EH (cell line): Measurements from ENCODE around the gene CNTN3.

Experiments used
- DNase-seq: peaks from one replicate; pipeline ENCODE4 v3.0.0-alpha.2; 2015; ENCODE audit warnings: low read depth

The CNTN3 gene

DNA sequence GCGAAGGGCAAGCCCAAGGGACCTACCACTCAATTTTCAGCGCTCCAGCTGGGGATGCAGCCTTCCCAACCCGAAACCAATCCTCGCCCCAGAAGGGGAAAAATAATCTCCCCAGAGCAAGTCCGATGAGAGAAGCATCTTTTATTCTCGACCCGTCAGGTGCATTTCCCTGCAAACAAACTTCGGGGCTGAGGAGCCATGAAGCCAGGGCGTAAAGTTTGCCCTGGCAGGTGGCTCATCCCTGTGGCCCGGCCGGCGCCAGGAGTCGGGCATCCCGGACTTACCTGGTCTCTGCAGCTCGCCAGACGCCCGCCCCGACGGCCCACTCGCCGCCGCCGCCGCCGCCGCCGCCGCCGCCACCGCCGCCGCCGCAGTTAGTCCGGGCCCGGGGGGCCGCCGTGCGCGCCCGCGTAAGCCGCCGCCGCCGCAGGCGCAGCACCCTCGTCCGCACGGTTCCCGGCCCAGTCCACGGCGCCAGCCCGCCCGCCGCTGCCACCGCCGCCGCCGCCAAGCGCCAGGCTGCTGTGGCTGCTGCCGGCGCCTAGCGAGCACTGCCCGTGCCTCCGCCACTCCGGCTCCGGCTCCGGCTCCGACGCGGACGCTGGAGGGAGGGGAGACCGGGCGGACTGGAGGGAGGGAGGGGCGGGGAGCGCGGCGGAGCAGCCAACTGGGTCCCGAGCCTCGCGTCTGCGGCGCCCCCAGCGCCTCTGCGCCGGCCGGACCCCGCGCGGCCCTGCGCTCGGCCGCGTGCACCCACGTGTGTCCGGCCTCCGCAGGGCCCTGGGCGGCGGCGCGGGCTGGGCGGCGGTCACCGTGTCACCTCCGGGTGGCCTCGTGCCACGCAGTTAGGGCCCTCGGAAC is at the start of gene CNTN3:
Gene CNTN3 (minus strand): TSS at position 553 of the 861 bp plus-strand sequence. CDS start 93,547 bp downstream, outside the sequence.
- DNase-seq, result peak; percentile 41

DNA sequence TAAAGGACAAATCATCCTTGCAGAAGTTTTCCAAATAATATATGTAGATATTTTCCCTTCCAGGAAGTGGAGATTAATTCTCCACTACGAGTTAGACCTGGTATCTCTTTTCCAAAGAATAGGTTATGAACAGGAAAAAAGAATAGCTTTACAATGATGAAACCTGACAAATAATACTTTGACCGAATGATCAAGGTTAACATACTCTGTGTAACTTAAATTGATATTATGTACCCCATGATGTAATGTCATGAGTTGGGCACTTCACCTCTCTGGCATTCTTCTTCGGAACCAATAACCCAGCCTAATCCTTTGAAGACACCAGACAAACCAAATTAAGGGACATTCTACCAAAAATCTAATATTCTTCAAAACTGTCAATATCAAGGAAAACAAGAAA is 48.7 kb upstream of the CNTN3 start:
- DNase-seq, result no peak

DNA sequence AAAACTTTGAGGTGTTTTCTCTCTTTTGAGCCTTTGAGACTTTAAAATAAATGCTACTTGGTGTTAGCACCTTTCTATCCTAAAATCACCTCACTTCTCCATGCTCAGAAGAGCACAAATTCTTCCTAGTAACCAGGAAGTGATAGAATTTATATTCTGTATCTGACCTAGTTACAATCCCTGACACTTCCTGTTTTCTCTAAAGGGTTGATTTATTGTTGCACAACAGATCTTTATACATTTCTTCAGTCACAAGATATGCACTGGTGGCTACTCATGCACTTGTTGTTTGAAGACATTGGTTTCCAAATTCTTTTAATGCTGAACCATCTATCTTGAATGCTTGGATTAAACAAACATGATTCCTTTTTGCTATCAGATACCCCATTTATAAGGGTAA is 47.2 kb upstream of the CNTN3 start:
- DNase-seq, result no peak

DNA sequence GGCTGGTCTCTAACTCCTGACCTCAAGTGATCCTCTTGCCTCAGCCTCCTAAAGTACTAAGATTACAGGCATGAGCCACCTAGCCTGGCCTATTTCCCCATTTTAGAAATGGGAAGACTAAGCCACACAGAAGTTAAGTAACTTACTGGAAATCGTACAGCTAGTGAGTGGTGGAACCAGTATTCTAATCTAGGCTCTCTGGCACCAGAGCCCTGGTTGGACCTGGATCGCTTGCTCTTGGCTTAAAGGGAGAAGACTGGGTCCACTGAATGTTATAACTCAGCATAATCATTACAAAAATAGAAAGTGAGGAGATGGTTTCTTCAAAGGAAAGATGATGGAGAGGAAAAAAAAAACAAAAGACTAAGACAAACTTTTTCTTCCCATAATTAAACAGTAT is 37.4 kb upstream of the CNTN3 start:
- DNase-seq, result no peak

DNA sequence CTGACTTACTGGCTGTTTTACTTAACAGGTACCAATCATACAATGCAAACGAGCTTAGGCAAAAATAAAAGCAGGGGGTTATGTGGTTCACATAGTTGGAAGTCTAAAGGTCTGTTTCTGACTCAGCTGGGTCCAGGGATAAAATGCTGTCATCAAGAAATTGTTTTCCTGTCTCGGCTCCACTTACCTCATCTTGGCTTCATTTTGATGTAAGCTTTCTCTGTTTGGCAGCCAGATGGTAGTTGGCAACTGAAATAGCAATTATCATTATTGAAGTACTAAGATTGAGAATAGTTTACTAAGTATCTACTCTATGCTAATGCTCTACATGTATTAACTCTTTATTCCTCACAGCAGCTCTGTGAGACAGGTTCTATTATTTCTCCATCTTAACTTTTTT is 36.8 kb upstream of the CNTN3 start:
- DNase-seq, result no peak

DNA sequence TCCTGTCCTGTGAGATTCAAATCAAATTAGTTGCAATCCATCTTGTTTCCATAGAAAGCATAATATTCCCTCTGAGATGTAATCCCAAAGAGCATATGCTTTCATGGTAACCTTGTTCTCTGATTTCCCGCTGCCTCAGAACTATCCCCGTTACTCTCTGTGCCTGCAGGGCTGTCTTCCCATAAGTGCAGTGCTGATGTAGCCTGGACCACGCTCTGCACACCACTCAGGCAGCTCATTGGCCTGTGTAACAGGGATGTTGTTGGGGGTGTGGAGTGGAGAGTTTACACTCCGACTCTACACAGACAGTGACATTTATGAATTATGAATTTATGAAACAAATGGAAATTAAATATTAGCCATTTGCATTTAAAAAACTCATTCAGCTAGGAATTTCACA is 33.6 kb upstream of the CNTN3 start:
- no peak for DNase-seq

DNA sequence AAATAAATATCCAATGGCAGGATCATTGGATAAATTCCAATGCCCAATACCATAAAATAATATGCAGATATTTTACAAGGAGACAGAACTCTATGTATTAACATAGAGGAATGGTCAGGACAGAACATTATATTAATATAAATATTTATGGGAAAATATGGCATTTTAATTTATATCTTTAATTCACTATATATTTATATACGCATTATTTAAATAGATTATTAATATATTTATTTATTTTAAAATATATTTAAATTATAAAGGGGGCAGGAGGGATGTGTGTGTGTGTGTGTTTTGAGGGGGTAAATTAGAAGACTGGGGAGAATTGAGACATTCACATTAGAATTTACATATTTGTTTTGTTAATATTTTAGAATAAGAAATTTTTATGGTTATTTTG is 31.6 kb upstream of the CNTN3 start:
- DNase-seq, result no peak

DNA sequence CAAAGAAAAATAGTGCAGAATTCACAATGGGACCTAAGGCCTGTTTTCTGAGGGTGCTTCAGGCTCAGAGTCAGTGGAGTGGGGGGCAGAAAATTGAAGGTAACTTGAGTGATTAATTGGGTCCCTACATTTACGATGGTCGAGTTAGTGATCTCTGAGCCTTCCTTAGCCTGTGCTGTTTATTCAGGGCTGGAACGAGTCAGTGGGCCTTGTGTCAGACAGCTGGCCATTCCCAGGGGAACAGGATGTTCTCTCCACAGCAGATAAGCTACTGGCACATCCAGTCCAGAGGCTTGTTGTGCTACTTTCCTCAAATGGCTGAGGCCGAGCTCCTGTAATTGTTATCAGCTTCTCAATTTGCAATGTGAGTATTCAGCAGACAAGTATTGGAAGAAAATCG is 29.2 kb upstream of the CNTN3 start:
- peak; percentile 43 for DNase-seq

DNA sequence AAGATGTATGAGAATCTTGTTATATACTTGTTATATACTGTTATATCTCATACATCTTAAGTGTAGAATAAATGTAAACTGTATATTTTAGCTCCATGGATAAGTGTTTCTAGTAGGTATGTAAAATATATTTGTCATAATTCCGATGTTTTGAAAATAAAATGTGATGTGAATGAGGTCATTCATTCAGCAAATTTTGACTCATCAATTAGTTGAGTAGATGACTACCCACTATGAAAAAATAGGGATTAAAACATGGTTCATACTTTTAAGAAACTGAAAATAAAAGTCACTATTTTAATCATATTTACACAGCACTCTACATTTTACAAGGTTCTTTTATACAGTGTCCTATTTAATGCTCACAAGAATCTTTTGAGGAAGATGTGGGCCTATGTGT is 28.4 kb upstream of the CNTN3 start:
- DNase-seq, result no peak

DNA sequence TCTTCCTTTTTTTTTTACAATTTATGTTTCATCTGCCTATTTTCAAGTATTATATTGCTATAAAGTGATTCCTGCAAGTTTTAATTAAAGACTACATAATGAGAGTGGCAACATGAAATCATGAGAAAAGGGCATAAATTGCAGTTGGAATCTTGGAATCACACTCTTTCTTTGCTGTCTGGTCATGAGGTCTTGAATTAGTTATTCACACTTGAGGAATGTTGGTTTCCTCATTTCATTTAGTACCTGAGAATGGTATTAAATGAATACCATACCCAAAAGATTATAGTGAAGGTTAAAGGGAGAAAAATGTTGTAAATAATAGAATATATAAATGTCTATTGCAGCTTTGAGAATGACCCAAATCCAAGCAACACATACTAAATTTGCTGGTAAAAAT is 25.8 kb upstream of the CNTN3 start:
- DNase-seq, result no peak

DNA sequence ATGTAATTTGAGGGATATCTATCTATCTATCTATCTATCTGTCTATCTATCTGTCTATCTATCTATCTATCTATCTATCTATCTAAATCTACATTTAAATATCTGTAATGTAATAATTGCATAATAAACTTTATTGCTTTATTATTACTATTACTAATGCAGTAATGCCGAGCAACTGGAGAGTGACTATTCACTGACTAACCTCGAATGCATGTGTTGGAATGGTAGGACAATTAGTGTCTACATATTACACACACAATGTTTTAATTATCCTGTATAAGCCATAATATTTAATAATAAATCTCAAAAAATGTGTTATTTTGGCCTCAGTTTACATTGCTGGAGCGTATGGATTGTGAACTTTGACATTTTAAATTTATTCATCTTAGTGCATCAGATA is 25.2 kb upstream of the CNTN3 start:
- DNase-seq, result peak; percentile 36

DNA sequence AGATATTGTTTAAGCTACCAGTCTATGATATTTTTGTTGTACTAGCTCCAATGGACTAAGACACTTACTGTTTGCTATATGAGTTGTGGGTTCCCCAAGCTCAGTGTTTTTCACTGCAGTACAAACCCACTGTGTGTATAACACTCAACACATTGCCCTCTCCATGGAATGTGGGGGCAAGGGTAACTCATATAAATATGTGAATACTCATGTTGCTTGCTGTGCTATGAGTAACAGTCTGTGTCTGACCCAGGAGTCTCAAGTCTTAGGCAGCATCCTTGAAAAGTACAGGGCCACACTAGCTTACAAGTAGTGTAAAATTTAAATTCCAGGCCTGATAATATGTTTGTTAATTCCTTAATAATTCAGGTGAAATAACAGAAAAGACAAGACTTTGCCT is 22.5 kb upstream of the CNTN3 start:
- DNase-seq, result peak; percentile 34

DNA sequence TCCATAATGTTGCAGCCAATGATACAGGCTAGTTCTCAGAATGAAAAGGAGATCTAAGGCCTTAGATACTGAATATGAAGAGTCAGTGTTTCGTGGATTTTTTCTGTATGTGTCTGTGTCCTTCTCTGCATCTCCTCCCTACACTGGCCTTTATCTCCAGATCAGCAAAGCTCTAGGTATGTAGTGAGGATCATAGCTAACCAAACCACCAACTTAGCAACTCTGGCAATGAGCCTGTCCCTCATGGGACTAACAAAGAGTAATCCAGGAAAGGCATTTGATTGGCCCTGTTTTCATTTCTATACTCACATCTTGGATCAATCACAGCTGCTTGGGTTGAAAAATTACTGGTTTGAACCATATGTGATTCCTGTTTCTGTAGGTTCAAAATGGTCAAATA is 18.6 kb upstream of the CNTN3 start:
- DNase-seq, result peak; percentile 63

DNA sequence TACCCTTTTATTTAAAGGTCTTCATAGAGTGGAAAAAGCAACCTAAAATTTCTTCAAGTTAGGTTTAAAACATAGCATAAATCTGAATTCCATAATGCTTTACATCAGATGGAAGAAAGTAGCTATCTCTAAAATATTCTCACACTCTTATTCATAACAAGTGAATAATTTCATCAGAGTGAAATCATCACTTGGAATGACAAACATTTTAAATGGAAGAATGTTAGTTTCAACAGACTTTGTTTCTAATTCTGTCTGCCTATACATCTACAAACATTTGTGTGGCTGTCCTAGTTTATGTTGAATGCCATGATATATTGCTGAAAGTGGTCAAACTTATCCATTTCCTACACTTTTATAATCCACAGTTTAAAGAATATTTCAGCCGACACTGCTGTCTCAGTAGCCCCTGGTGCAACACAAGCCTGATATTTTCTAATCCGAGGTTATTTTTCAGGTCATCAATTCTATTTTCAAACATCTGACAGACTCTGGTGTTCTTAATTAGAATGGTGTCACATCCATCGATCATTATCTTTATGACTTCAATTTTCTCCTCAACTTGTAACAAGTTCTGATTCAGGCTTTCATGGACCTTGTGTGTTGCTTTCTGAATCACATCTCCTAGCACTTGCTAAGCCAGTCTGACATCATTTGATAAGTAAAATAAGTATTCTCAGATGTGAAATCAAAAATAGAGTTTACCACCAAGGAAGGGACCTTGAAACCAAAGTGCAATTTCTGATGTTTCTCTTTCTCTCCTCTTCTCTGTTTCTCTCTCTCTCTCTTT is 17.1 kb upstream of the CNTN3 start:
- DNase-seq, result peak; percentile 51

DNA sequence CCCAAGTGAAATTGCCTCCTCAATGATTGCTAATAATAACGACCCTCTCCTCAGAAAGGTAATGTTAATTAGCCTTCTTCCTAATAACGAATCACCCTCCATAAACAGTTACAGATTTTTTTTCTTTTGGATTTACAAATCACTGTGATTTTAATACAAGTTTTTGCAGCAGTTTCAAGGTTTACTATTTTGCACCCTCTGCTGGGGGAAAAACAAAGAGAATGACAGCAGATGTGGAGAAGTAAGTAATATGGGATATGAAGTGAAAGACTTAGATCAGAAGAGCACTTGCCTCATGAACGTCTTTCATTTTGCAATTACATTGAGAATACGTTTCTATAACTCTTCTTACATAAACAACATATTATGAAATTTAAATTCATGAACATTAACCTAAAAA is 16.1 kb upstream of the CNTN3 start:
- peak; percentile 35 for DNase-seq

DNA sequence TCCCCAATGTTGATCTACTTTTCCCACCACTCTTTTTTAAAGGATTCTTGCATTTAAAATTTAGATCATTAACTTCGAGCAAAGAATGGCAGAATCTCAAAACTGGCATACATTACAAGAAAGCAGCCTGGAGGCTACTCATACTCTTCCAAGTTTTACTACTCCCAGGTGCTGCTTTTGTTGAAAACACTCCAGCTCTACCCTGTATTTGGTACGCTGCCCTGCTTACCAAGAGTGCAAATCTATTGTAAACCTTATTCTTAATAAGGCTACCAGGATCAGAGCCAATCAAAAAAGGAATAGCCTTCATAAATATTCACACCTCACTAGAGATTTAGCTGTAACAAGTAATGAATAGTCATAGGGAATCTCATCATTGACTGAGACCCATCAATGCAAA is 11.6 kb upstream of the CNTN3 start:
- no peak for DNase-seq

DNA sequence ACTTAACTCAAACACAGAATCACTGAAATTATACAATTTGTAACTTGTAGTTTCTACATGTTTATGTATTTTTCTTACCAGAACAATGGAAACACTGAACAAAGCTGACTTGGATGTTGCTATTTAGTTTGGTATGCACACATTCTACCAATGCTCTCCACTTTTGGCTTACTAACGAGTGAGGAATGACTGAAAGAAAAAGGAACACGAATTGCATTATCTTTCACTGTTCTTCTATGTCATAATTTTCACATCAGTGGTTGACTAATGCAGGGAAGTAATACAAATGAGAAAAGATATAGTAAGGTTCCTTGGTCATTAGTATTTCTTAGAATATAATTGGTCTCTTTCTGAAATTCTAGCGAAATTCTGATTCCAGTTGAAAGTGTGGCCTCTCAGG is 9.8 kb upstream of the CNTN3 start:
- peak; percentile 77 for DNase-seq

DNA sequence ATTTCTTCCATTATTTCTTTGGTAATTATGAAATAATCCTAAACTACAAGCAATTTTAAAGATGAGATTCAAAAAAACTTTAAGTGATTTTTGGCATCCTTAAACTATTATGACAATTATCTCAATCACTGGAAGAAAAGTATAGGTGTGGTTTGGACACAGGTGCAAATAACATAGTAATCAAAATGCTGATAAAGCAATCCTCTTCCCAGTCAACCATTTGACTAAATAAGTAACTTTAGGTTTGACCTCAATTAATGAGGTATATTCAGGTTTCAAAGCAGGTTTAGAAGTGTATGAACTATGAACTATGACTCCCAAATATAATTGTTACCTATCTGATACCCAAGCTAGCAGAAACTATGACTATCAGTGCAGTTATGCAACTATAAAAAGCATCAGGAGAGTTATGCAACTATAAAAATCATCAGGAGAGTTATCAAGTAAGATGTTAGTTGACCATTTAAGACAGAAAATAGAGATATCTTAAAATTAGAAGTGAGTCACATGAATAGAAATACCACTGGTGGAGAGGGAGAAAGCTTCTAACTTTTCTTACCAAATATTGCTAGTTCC is 8.9 kb upstream of the CNTN3 start:
- no peak for DNase-seq

DNA sequence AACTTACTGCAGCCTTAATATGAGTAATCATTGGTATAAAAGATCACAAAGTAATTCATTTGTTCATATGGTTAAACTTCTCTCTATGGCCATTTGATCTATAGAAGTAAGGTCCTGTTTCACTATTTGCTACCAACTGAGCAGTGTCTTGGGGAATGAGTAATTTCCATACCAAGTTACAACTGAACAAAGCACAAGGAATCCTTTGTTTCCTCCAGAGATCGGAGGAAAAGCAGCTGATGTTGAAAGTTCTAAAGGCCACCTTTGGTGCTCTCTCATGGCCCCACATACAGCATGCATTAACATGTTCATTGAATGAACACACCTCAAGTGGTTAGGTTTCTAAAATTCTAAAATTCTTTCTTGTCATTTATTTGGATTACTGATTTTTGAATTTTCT is 7.1 kb upstream of the CNTN3 start:
- no peak for DNase-seq

DNA sequence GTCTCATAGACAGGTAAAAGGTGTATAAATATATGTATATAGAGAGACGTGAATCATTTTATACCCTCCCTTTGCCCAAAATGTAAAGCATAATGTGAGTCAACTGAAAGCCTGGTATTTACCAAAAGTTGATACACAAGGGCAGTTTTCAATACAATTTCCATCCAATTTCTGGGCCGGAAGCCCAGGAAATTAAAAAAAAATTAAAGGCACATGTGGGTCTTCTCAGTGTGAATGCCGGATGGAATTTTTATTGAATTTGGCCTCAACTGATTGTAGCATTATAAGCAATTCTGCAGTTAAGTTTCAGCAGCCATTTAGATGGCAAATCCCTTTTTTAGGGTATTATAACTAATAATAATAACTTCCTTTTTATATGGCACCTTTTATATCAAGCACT is 3.3 kb upstream of the CNTN3 start:
- no peak for DNase-seq

DNA sequence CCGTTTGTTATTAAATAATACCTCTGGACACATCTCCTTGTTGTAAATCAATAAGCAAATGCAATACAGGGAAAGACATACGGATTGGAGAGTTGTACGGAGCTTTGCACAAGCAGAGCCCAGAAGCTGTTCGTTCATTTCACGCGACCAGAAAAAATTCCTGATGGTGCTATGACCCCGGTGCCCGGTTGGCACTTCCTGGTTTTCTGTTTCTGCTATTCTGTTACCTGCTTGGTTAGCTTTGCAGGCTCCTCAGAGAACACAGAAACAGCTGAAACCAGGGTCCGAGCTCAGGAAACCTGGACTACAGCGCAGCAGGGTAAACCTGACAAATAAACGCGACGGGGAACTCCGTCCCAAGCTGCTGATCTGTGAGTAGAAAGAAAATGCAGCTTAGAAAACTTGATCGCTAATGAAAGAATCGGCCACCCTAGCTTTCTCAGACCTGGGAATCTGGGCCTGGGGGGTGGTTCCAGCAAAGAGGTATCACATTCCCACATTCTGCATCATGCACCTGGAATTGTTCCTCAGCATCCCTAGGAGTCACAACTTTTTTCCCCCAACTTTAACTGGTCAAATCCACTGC is 845 bp downstream of the CNTN3 start:
- DNase-seq, result no peak

DNA sequence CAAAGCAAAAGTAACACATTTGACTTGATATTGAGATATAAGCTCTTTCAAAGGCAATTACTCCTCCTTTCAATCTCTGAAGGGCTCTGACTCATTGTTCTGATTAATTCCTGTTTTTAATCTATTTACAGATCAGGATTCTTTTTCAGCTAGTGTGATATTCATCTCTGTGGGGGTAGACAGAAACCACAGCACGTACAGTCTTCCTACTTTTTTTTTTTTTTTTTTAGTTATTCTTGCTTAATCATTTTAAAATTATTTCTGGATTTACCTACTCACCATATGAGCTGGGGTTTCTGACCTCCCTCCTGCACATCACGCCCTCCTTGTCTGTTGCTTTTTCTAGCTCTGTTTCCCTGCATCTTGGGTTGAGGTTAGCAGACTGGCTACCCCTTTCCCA is 1.4 kb downstream of the CNTN3 start:
- DNase-seq, result peak; percentile 51

DNA sequence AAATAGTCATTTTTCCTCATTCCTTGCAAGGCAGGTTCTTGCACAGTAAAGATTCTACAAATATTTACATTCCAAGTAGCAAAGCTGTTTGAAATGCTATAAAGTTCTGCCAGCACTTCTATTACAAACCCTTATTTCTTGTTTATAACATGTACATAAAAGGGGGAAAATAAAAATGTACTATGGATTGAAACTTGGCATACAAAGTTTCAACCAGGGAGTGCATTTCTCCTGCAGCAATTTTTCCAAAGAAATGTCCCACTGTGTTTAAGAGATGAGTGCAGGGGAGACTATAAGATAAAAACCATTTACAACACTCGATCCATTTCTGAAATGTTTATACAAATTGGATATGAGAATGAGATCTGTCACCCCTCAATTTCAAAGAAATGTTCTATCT is 3.3 kb downstream of the CNTN3 start:
- DNase-seq, result no peak
